Osteocyte (in vitro differentiated cells): ENCODE results near the gene MARCHF10. TPM values are rescaled to one million over a fixed set of nuclear protein-coding genes. Genes with fewer than 3 reads are reported as not detected.

Experiments
- DNase-seq: peaks from one replicate; pipeline ENCODE4 v3.0.0; 2021; ENCODE audit warnings: mixed read lengths; ENCODE audit not compliant: unreplicated experiment; ENCODE audit errors: extremely low spot score
- H3K27ac Mint-ChIP-seq: one replicate; pipeline ENCODE4 v1.8.0; 2021; ENCODE audit warnings: mild to moderate bottlenecking, mixed read lengths; ENCODE audit not compliant: unreplicated experiment
- H3K27me3 Mint-ChIP-seq: one replicate; pipeline ENCODE4 v1.8.0; 2021; ENCODE audit warnings: mixed read lengths; ENCODE audit not compliant: unreplicated experiment
- H3K36me3 Mint-ChIP-seq: one replicate; pipeline ENCODE4 v1.8.0; 2021; ENCODE audit warnings: mixed read lengths; ENCODE audit not compliant: unreplicated experiment
- H3K4me1 Mint-ChIP-seq: one replicate; pipeline ENCODE4 v1.8.0; 2021; ENCODE audit warnings: mixed read lengths; ENCODE audit not compliant: unreplicated experiment
- H3K4me3 Mint-ChIP-seq: one replicate; pipeline ENCODE4 v1.8.0; 2021; ENCODE audit warnings: mild to moderate bottlenecking, moderate library complexity, mixed read lengths; ENCODE audit not compliant: unreplicated experiment
- H3K9me3 Mint-ChIP-seq: one replicate; pipeline ENCODE4 v1.8.0; 2021; ENCODE audit warnings: mixed read lengths; ENCODE audit not compliant: unreplicated experiment
- CTCF ChIP-seq: fragments of 200-600 bp; sonication (generic); IDR thresholded peaks from 2 replicates; pipeline ENCODE4 v1.5.0; 2021; ENCODE audit warnings: antibody characterized with exemption, mild to moderate bottlenecking, moderate library complexity
- total RNA-seq: library from RNA; stranded (reverse); gene quantifications from 2 replicates; pipeline ENCODE4 v1.2.1, GENCODE V29; 2021

MARCHF10 gene
- total RNA-seq, 1 donor from 2014 or later = not detected

DNA sequence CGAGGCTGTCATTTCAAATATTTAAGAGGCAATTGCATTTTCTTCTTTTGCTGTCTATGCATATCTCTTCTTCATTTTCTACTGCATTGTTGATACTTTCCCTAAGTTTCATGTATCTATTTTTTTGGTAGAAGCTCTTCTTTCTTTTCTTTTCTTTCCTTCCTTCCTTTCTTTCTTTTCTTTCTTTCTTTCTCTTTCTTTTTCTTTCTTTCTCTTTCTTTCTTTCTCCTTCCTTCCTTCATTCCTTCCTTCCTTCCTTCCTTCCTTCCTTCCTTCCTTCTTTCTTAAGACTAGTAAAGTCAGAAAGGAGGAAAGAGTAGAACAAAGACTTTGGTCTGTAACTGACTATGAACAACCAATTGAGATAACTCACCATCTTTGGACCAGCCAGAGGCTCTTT, 146.8 kb downstream of the MARCHF10 start:
- no peak for DNase-seq
- Mint-ChIP-seq H3K27ac (no peak overlapping the region), H3K4me3 (no peak overlapping the region), H3K9me3 (peaks cover 6% of the 10 kb centered on the region), H3K4me1 (peaks cover 35% of the 10 kb centered on the region), H3K36me3 (peaks cover 38% of the 10 kb centered on the region), H3K27me3 (no peaks in the 10 kb centered on the region)
- no peak for TF ChIP-seq CTCF

DNA sequence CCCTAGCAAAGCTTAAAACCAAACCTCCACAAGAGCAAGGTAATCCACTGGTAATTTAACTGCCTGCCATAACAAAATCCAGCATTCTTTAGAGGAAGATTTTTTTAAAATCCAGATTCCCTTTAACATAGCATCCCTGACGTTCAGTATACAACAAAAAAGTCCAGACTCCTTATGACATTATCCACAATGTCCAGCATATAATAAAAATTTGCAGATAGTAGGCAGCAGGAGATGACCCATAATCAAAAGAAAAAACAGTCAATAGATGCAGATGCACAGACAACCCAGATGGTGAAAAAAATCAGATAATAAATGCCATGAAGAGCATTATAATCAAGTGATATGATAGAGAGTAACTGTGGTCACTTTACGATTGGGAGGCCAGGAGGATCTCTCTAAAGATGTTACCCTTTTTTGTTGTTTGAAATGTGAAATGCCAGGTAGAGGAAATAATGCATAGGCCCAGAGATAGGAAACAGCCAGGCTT, 147.4 kb downstream of the MARCHF10 start:
- no peak for TF ChIP-seq CTCF
- Mint-ChIP-seq H3K9me3 (peaks cover 6% of the 10 kb centered on the region), H3K4me1 (peaks cover 37% of the 10 kb centered on the region), H3K36me3 (peaks cover 36% of the 10 kb centered on the region), H3K27me3 (no peaks in the 10 kb centered on the region), H3K4me3 (no peak overlapping the region), H3K27ac (no peak overlapping the region)
- no peak for DNase-seq

- H3K9me3 Mint-ChIP-seq = peaks cover 6% of the 10 kb centered on the region
Observed at GRCh38 chr17:62658136-62658920, 149.8 kb downstream of the MARCHF10 start.

GRCh38 chr17:62657690-62658089, 150.4 kb downstream of the MARCHF10 start:
- H3K27me3 Mint-ChIP-seq = no peaks in the 10 kb centered on the region
- H3K36me3 Mint-ChIP-seq = peaks cover 27% of the 10 kb centered on the region
- peaks cover 47% of the 10 kb centered on the region for H3K4me1 Mint-ChIP-seq
- peaks cover 6% of the 10 kb centered on the region for H3K9me3 Mint-ChIP-seq
- H3K4me3 Mint-ChIP-seq = no peak overlapping the region
- no peak for TF ChIP-seq CTCF
- no peak overlapping the region for H3K27ac Mint-ChIP-seq
- DNase-seq = no peak

More at GRCh38 chr17:62658136-62658920, 149.8 kb downstream of the MARCHF10 start:
- Mint-ChIP-seq H3K27ac (peak overlapping the region; percentile 41), H3K36me3 (peaks cover 29% of the 10 kb centered on the region), H3K4me3 (no peak overlapping the region), H3K27me3 (no peaks in the 10 kb centered on the region), H3K4me1 (peaks cover 47% of the 10 kb centered on the region)
- no peak for DNase-seq
- no peak for TF ChIP-seq CTCF

DNA sequence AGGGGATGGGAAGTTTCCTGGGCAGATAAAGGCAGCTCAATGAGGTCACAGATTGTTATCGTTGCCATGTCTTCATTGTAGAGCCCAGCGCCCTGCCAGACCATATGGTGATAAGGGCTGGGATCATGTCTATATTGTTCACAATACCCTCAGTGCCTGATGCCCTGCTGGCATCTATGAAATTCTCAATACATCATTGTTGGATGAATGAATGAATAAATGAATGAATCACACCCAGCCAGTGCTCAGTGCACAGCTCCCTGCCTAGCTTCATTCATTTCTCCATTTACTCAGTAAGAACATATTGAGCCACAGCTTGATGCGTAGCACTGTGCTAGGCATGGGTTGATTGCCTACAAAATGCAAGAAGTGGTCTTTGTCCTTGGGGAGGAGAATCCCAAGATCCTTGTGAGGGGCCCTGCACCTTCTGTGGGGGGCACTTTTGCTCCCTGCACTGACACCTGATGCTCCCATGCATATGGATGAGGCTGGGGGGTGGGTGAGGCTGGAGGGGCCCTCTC, 150.9 kb downstream of the MARCHF10 start:
- no peaks in the 10 kb centered on the region for H3K27me3 Mint-ChIP-seq
- no peak overlapping the region for H3K4me3 Mint-ChIP-seq
- H3K36me3 Mint-ChIP-seq = peaks cover 27% of the 10 kb centered on the region
- H3K9me3 Mint-ChIP-seq = peaks cover 6% of the 10 kb centered on the region
- peak overlapping the region; percentile 16 for H3K27ac Mint-ChIP-seq
- TF ChIP-seq CTCF = no peak
- no peak for DNase-seq
- H3K4me1 Mint-ChIP-seq = peaks cover 46% of the 10 kb centered on the region
